ENCODE measurements around the gene PCDH9.

GRCh38 chr13:66578305-66578704, 651.8 kb downstream of the PCDH9 start:
- no peak for TF ChIP-seq EZH2 (IDR thresholded peaks at IDR 0.05; ENCODE audit: borderline replicate concordance, low read length)
- TF ChIP-seq, protein P1, sequence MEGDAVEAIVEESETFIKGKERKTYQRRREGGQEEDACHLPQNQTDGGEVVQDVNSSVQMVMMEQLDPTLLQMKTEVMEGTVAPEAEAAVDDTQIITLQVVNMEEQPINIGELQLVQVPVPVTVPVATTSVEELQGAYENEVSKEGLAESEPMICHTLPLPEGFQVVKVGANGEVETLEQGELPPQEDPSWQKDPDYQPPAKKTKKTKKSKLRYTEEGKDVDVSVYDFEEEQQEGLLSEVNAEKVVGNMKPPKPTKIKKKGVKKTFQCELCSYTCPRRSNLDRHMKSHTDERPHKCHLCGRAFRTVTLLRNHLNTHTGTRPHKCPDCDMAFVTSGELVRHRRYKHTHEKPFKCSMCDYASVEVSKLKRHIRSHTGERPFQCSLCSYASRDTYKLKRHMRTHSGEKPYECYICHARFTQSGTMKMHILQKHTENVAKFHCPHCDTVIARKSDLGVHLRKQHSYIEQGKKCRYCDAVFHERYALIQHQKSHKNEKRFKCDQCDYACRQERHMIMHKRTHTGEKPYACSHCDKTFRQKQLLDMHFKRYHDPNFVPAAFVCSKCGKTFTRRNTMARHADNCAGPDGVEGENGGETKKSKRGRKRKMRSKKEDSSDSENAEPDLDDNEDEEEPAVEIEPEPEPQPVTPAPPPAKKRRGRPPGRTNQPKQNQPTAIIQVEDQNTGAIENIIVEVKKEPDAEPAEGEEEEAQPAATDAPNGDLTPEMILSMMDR (IDR thresholded peaks at IDR 0.05; ENCODE audit: low read length) = no peak

Data from OCI-LY1 (cell line).